ENCODE results near the gene GDPD4. TPM values are rescaled to one million over a fixed set of nuclear protein-coding genes. Genes with fewer than 3 reads are reported as not detected.

Gene GDPD4
- total RNA-seq, 1 donor from 2014 or later = not detected

DNA sequence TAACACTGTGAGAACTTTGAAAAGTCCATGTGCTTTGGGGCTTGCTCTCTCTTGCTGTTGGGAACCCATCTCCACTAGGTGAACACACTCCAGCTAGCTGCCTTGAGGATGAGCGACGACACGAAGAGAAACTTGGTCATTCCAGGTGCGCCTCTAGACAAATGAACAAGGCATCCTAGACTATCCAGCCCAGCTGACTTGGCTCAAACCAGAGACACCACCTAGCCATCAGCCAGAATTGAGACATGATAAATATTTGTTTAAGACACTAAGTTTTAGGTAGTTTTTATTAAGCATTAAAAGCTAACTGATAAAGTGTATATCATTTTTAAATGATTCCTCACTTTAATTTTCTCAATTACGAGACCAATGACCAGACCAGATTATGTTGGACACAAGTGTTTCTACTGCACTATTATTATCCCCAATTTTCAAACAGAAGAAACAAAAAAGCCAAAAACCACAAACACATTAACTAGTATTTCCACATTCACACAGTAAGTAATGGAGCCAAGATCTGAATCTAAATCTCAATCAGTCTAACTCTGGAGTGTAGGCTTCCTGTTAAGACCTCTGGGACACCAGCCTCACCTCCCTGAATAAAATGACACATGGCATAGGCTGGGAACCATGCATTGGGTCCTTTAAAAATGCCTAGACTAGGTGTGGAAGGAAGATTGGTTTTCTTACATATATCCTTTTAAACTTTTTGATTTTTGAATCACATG, 70.4 kb downstream of the GDPD4 start:
- no peak for TF ChIP-seq CTCF (IDR thresholded peaks at IDR 0.05)
- Mint-ChIP-seq H3K4me1 (ENCODE audit: low read depth) (no peaks in the 10 kb centered on the region), H3K36me3 (ENCODE audit: low read depth) (no peaks in the 10 kb centered on the region), H3K4me3 (ENCODE audit: unreplicated experiment) (no peak overlapping the region), H3K9me3 (ENCODE audit: low read depth) (no peaks in the 10 kb centered on the region), H3K27me3 (ENCODE audit: low read depth) (no peaks in the 10 kb centered on the region), H3K27ac (ENCODE audit: unreplicated experiment) (no peak overlapping the region)
- DNase-seq (ENCODE audit: low spot score) = no peak

DNA sequence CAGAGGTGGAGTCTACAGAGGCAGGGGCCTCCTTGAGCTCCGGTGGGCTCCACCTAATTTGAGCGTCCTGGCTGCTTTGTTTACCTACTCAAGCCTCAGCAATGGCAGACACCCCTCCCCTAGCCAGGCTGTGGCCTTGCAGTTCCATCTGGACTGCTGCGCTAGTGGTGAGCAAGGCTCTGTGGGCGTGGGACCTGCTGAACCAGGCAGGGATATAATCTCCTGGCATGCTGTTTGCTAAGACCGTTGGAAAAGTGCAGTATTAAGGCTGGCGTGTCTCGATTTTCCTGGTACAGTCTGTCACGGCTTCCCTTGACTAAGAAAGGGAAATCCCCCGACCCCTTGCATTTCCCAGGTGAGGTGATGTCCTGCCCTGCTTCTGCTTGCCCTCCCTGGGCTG, 77.7 kb downstream of the GDPD4 start:
- peaks cover 22% of the 10 kb centered on the region for H3K27me3 Mint-ChIP-seq (ENCODE audit: low read depth)
- no peak for DNase-seq (ENCODE audit: low spot score)
- H3K9me3 Mint-ChIP-seq (ENCODE audit: low read depth) = peaks cover 11% of the 10 kb centered on the region
- no peaks in the 10 kb centered on the region for H3K36me3 Mint-ChIP-seq (ENCODE audit: low read depth)
- TF ChIP-seq CTCF (IDR thresholded peaks at IDR 0.05) = no peak
- no peaks in the 10 kb centered on the region for H3K4me1 Mint-ChIP-seq (ENCODE audit: low read depth)
- no peak overlapping the region for H3K27ac Mint-ChIP-seq (ENCODE audit: unreplicated experiment)
- H3K4me3 Mint-ChIP-seq (ENCODE audit: unreplicated experiment) = no peak overlapping the region

GRCh38 chr11:77217156-77217555, 84.3 kb downstream of the GDPD4 start:
- H3K36me3 Mint-ChIP-seq (ENCODE audit: low read depth) = no peaks in the 10 kb centered on the region
- no peak overlapping the region for H3K4me3 Mint-ChIP-seq (ENCODE audit: unreplicated experiment)
- no peak for DNase-seq (ENCODE audit: low spot score)
- TF ChIP-seq CTCF (IDR thresholded peaks at IDR 0.05) = no peak
- H3K4me1 Mint-ChIP-seq (ENCODE audit: low read depth) = no peaks in the 10 kb centered on the region
- H3K27me3 Mint-ChIP-seq (ENCODE audit: low read depth) = peaks cover 44% of the 10 kb centered on the region
- H3K9me3 Mint-ChIP-seq (ENCODE audit: low read depth) = peaks cover 6% of the 10 kb centered on the region
- H3K27ac Mint-ChIP-seq (ENCODE audit: unreplicated experiment) = no peak overlapping the region

DNA sequence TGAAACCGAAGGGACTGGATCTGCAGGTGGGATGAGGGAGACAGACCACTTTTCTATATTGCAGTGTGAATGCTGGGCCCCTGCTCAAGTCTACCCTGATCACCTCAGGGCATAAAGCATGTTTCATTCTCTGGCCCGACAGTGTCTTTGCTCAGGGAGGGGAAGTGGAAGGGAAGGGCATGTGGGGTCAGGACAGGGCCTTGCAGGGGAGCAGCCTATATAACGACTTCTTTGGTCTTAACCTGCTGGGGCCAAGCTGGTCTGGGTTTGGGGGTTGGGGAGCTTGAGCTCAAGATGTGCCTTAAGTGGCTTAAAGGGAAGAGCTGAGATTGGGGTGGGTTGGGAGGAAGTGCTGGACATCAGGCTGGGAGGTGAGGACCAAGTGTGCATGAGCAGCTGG, 86.4 kb downstream of the GDPD4 start:
- no peak overlapping the region for H3K27ac Mint-ChIP-seq (ENCODE audit: unreplicated experiment)
- no peak for TF ChIP-seq CTCF (IDR thresholded peaks at IDR 0.05)
- no peaks in the 10 kb centered on the region for H3K4me1 Mint-ChIP-seq (ENCODE audit: low read depth)

GRCh38 chr11:77214557-77214956, 86.9 kb downstream of the GDPD4 start:
- H3K9me3 Mint-ChIP-seq (ENCODE audit: low read depth) = peaks cover 3% of the 10 kb centered on the region

More for the DNA sequence above, 86.4 kb downstream of the GDPD4 start:
- H3K27me3 Mint-ChIP-seq (ENCODE audit: low read depth) = peaks cover 28% of the 10 kb centered on the region
- peaks cover 6% of the 10 kb centered on the region for H3K9me3 Mint-ChIP-seq (ENCODE audit: low read depth)
- DNase-seq (ENCODE audit: low spot score) = no peak
- no peak overlapping the region for H3K4me3 Mint-ChIP-seq (ENCODE audit: unreplicated experiment)
- H3K36me3 Mint-ChIP-seq (ENCODE audit: low read depth) = no peaks in the 10 kb centered on the region

More at GRCh38 chr11:77214557-77214956, 86.9 kb downstream of the GDPD4 start:
- DNase-seq (ENCODE audit: low spot score) = no peak
- Mint-ChIP-seq H3K4me3 (ENCODE audit: unreplicated experiment) (no peak overlapping the region), H3K4me1 (ENCODE audit: low read depth) (no peaks in the 10 kb centered on the region), H3K36me3 (ENCODE audit: low read depth) (no peaks in the 10 kb centered on the region), H3K27me3 (ENCODE audit: low read depth) (peaks cover 23% of the 10 kb centered on the region), H3K27ac (ENCODE audit: unreplicated experiment) (no peak overlapping the region)
- TF ChIP-seq CTCF (IDR thresholded peaks at IDR 0.05) = no peak
